ENCODE measurements around the gene CMTR1.

- no peak for TF ChIP-seq CTCF (IDR thresholded peaks at IDR 0.05)
- TF ChIP-seq POLR2A (IDR thresholded peaks at IDR 0.05), result no peak
These were observed 97.3 kb downstream of the CMTR1 start for GRCh38 chr6:37530297-37530696.

Measured in breast epithelium (tissue), 3 donors.